T-helper 1 cell treated with Interleukin-12 subunit alpha and Interleukin-12 subunit beta and Interleukin-4 antibody, amounts not matched to agents 30 ng/mL and 1 ng/mL, for 36 hours (primary cell): ENCODE measurements around the gene UBASH3B. TPM values are rescaled to one million over a fixed set of nuclear protein-coding genes. Genes with fewer than 3 reads are reported as not detected.

Source experiments
- total RNA-seq: library from RNA; stranded (reverse); gene quantifications from 2 replicates; pipeline ENCODE4 v1.2.3, GENCODE V29; 2022

The UBASH3B gene
- total RNA-seq, 1 donor from 2014 or later = 10.2 TPM

Other genes with a start within 250 kb of the UBASH3B start
- 0.66 and 0.86 TPM in 2 replicates for gene CRTAM, start 182.8 kb downstream of the UBASH3B start, total RNA-seq
- 2.6 and 2.9 TPM in 2 replicates for gene JHY, start 227.0 kb downstream of the UBASH3B start, total RNA-seq